GM12878 (cell line): ENCODE measurements around the gene QPCT. TPM values are rescaled to one million over a fixed set of nuclear protein-coding genes. Genes with fewer than 3 reads are reported as not detected.

Experiments used
- ATAC-seq: fragments of 200-7000 bp; cut with Tn5 transposase; 3 replicates; pipeline ENCODE4 v1.9.1; 2020; ENCODE audit warnings: mild to moderate bottlenecking, moderate library complexity
- BruUV-seq: library from RNA; stranded (reverse); fragments of 400-500 nt; replicated peaks from 2 replicates; lab custom pipeline; 2021; lab: Mats Ljungman, UMichigan
- CTCF ChIA-PET: fragments of 300-600 bp; sonication (Branson Sonifier 250); formaldehyde crosslinking; extraction: SDS; loops from one replicate; lab custom pipeline; 2021; ENCODE audit warnings: inconsistent platforms; lab: Yijun Ruan, JAX
- POLR2A ChIA-PET: fragments of 350-600 bp; formaldehyde crosslinking; extraction: SDS; loops from one replicate; lab custom pipeline; 2021; ENCODE audit warnings: inconsistent platforms; lab: Charles Lee
- RAD21 ChIA-PET: fragments of 300-600 bp; sonication (Branson Sonifier 250); formaldehyde crosslinking; loops from one replicate; lab custom pipeline; 2023; ENCODE audit warnings: antibody characterized with exemption; ENCODE audit not compliant: unreplicated experiment; lab: Charles Lee
- SMC1A ChIA-PET: fragments of 300-600 bp; sonication (Branson Sonifier 250); formaldehyde crosslinking; loops from one replicate; lab custom pipeline; 2023; ENCODE audit not compliant: unreplicated experiment, uncharacterized antibody; lab: Charles Lee
- DNase-seq: peaks from one replicate; pipeline ENCODE4 v3.0.0-alpha.2; 2011; ENCODE audit warnings: low read depth, low spot score
- FAIRE-seq: peaks from 3 replicates; lab custom pipeline; 2011; peaks lifted over from hg19 to GRCh38; lab: Jason Lieb, UNC
- H2AFZ ChIP-seq: 2 replicates; pipeline ENCODE4 v1.6.0; 2011; ENCODE audit warnings: low read depth, low read length, control low read depth; ENCODE audit not compliant: control insufficient read depth
- H3K27ac ChIP-seq: 2 replicates; pipeline ENCODE4 v1.5.1; 2011; ENCODE audit warnings: control low read depth; ENCODE audit not compliant: control insufficient read depth, insufficient read depth
- H3K27me3 ChIP-seq, 2 experiments: replicated peaks in 1 of 2; 2 replicates each; pipeline versions ENCODE4 v1.6.0 to v1.6.1; 2011; ENCODE audit warnings: low read length in 1 of 2; ENCODE audit not compliant: control insufficient read depth in 2 of 2, insufficient read depth in 2 of 2
- H3K36me3 ChIP-seq, 2 experiments: 2 replicates each; pipeline ENCODE4 v1.5.1; 2011; ENCODE audit warnings: low read length in 1 of 2; ENCODE audit not compliant: control insufficient read depth in 2 of 2, insufficient read depth in 2 of 2
- H3K4me1 ChIP-seq: 2 replicates; pipeline ENCODE4 v1.6.1; 2011; ENCODE audit warnings: mild to moderate bottlenecking, low read length, moderate library complexity, mixed read lengths; ENCODE audit not compliant: control insufficient read depth, insufficient read depth
- H3K4me2 ChIP-seq: 2 replicates; pipeline ENCODE4 v1.6.0; 2011; ENCODE audit warnings: control low read depth; ENCODE audit not compliant: control insufficient read depth, insufficient read depth
- H3K4me3 ChIP-seq: fragments of 200-600 bp; sonication (generic); 2 replicates; pipeline ENCODE4 v1.5.1; 2016
- H3K79me2 ChIP-seq: 2 replicates; pipeline ENCODE4 v1.6.0; 2011; ENCODE audit warnings: low read length; ENCODE audit not compliant: control insufficient read depth, insufficient read depth
- H3K9ac ChIP-seq: 2 replicates; pipeline ENCODE4 v1.8.0; 2011; ENCODE audit warnings: low read length, control low read depth, mixed read lengths; ENCODE audit not compliant: control insufficient read depth, insufficient read depth
- H3K9me3 ChIP-seq: replicated peaks from 3 replicates; pipeline ENCODE4 v1.5.1; 2011; ENCODE audit warnings: mild to moderate bottlenecking, low read length; ENCODE audit not compliant: control insufficient read depth, insufficient read depth
- H4K20me1 ChIP-seq: 2 replicates; pipeline ENCODE4 v1.6.0; 2011; ENCODE audit not compliant: control insufficient read depth, insufficient read depth
- BACH1 ChIP-seq: fragments of 450-650 bp; IDR thresholded peaks from 2 replicates; pipeline ENCODE4 v1.6.1; 2017; ENCODE audit warnings: mild to moderate bottlenecking, borderline replicate concordance
- CREB1 ChIP-seq: IDR thresholded peaks from 2 replicates; pipeline ENCODE4 v1.6.1; 2012; ENCODE audit warnings: low read depth, mild to moderate bottlenecking, inconsistent platforms
- HDAC2 ChIP-seq: fragments of 200-600 bp; sonication (generic); IDR thresholded peaks from 2 replicates; pipeline ENCODE4 v1.6.1; 2017
- IKZF1 ChIP-seq: fragments of 450-650 bp; conservative IDR thresholded peaks from 2 replicates; pipeline ENCODE4 v1.6.1; 2017; ENCODE audit warnings: antibody characterized with exemption, mild to moderate bottlenecking
- NFXL1 ChIP-seq: fragments of 450-650 bp; IDR thresholded peaks from 2 replicates; pipeline ENCODE4 v1.6.1; 2017; ENCODE audit warnings: antibody characterized with exemption, mild to moderate bottlenecking, borderline replicate concordance
- NR2C2 ChIP-seq: IDR thresholded peaks from 2 replicates; pipeline ENCODE4 v1.6.1; 2011; ENCODE audit warnings: borderline replicate concordance, low read depth; ENCODE audit not compliant: control insufficient read depth, insufficient read length
- POU2F2 ChIP-seq: IDR thresholded peaks from 3 replicates; pipeline ENCODE4 v1.6.1; 2011; ENCODE audit warnings: low read depth, mild to moderate bottlenecking, low read length, borderline replicate concordance
- RUNX3 ChIP-seq: IDR thresholded peaks from 2 replicates; pipeline ENCODE4 v1.6.1; 2012; ENCODE audit warnings: low read length, inconsistent platforms
- TBL1XR1 ChIP-seq: IDR thresholded peaks from 2 replicates; pipeline ENCODE4 v1.6.1; 2012; ENCODE audit warnings: low read depth, low read length, improper control_type of control experiment
- ZBED1 ChIP-seq: IDR thresholded peaks from 2 replicates; pipeline ENCODE4 v1.6.1; 2016; ENCODE audit warnings: borderline replicate concordance
- ZNF274 ChIP-seq: IDR thresholded peaks from one replicate; pipeline ENCODE4 v1.8.0; 2011; ENCODE audit not compliant: insufficient read length, insufficient read depth
- WGBS: methylation state at CpG from one replicate; pipeline ENCODE4 v1.1.6; 2016; ENCODE audit warnings: low lambda C conversion rate; ENCODE audit not compliant: insufficient replicate concordance, insufficient coverage; ENCODE audit errors: missing lambda C conversion rate; 5-methylcytosine and 5-hydroxymethylcytosine counted together
- in situ Hi-C: fragments of 300-500 bp; cut with MboI; formaldehyde crosslinking; loops from 9 replicates; pipeline ENCODE4 v1.14.3; 2018; ENCODE audit warnings: mixed read lengths
- intact Hi-C: fragments of 100-400 bp; cut with micrococcal nuclease; formaldehyde crosslinking; loops from one replicate; pipeline ENCODE4 v1.14.2; 2022; ENCODE audit not compliant: unreplicated experiment
- polyA plus RNA-seq, 11 experiments: library from polyadenylated mRNA; depleted of rRNA in 4 of 11; unstranded in 6 of 11; stranded (reverse) in 5 of 11; fragments of >200 nt; fragmentation: Nextera tagmentation in 4 of 11; fragmentation: Illumina TruSeq in 1 of 11; extraction: Ambion mirVana in 4 of 11; extraction: Trizol in 1 of 11; gene quantifications; 1 replicate in 1 of 11; 2 replicates in 10 of 11; pipeline versions ENCODE4 v1.2.1 to v1.2.3, GENCODE V29; 2011 to 2016; ENCODE audit warnings: inconsistent platforms in 2 of 11, missing spikeins in 2 of 11, low read depth in 1 of 11
- total RNA-seq, 4 experiments: library from RNA; depleted of rRNA in 3 of 4; stranded (reverse); fragments of >200 nt in 3 of 4; fragmentation: Illumina TruSeq in 1 of 4; extraction: Trizol in 1 of 4; gene quantifications; 2 replicates each; pipeline versions ENCODE4 v1.2.1 to v1.2.3, GENCODE V29; 2013 to 2021
- TF ChIP-seq, protein P1 (sequence below): fragments of 450-650 bp; formaldehyde crosslinking; IDR thresholded peaks from 2 replicates; pipeline ENCODE4 v1.5.0; 2022; ENCODE audit warnings: mild to moderate bottlenecking, missing genetic modification characterization
- TF ChIP-seq, protein P2 (sequence below): fragments of 450-650 bp; IDR thresholded peaks from 2 replicates; pipeline ENCODE4 v1.6.1; 2017; ENCODE audit warnings: antibody characterized with exemption, mild to moderate bottlenecking, moderate library complexity

Gene QPCT
- total and polyA plus RNA-seq, 10 of the 15 experiments (the other 5 are each of a cell fraction or from before 2014, with no cell fraction given): 0.14 to 0.86 (median 0.18) TPM; not detected in 1

DNA sequence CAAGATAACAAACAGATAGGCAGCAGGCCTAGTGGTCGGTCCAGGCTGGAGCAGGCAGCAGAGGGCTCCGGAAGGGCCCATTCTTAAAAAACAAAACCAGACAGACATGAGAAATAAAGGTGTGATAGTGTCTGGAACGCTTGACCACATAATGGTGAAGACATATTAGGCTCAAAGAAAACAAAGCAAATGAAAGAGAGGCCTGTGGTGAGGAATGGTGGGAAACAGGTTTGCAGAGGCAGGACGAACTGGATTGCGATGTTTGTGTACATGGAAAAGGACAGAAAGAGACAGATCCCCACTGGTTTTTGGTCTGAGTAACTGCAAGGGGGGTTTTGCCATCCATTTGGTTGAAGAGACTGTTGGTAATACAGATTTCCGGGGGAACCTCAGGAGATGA is 19.9 kb downstream of the QPCT start:
- peaks cover 3 to 16% of the 10 kb centered on the region in 2 experiments; a peak in 3 of 4 replicates for H3K27me3 ChIP-seq
- in situ Hi-C loops (no loop called here), intact Hi-C loops (no loop called here)
- no peak overlapping the region for H3K27ac ChIP-seq
- no peak overlapping the region for H3K4me2 ChIP-seq
- ChIA-PET POLR2A (no interaction called here), SMC1A (interaction anchor here (1.2 kb wide), 1 partner anchor 16 kb away, joined by 3 read pairs; no protein-coding TSS in a partner anchor), CTCF (interaction anchor here (1.3 kb wide), 1 partner anchor 513 kb away, joined by 3 read pairs; no protein-coding TSS in a partner anchor), RAD21 (interaction anchor here (1.1 kb wide), 1 partner anchor 11 kb away, joined by 3 read pairs; no protein-coding TSS in a partner anchor)
- DNase-seq (no peak), FAIRE-seq (no peak), ATAC-seq (no peak)
- TF ChIP-seq ZNF274: no peak
- no peak for TF ChIP-seq CREB1
- no peak for TF ChIP-seq NR2C2
- H3K36me3 ChIP-seq: no peaks in the 10 kb centered on the region
- no TSS peak for BruUV-seq
- no peak overlapping the region for H2AFZ ChIP-seq
- no peak overlapping the region for H3K9ac ChIP-seq
- no peaks in the 10 kb centered on the region for H3K9me3 ChIP-seq
- peaks cover 7% of the 10 kb centered on the region for H3K4me1 ChIP-seq
- H3K4me3 ChIP-seq: no peak overlapping the region
- WGBS: 77% methylated on average over 6 of the region's 6 CpGs
- no peaks in the 10 kb centered on the region for H3K79me2 ChIP-seq
- no peaks in the 10 kb centered on the region for H4K20me1 ChIP-seq

GRCh38 chr2:37365669-37366068 is 21.2 kb downstream of the QPCT start:
- Histone ChIP-seq H2AFZ (no peak overlapping the region), H3K4me2 (peak overlapping the region; percentile 44), H3K9me3 (no peaks in the 10 kb centered on the region), H3K36me3 (no peaks in the 10 kb centered on the region), H4K20me1 (no peaks in the 10 kb centered on the region), H3K79me2 (no peaks in the 10 kb centered on the region), H3K4me3 (no peak overlapping the region), H3K4me1 (peaks cover 3% of the 10 kb centered on the region; the same call in 1 of the 2 replicates), H3K9ac (no peak overlapping the region), H3K27ac (no peak overlapping the region), H3K27me3 (peaks cover 3 to 16% of the 10 kb centered on the region in 2 experiments; a peak in 3 of 4 replicates)
- RAD21 ChIA-PET: no interaction called here
- no peak for FAIRE-seq
- CTCF ChIA-PET: no interaction called here
- peak; percentile 74 for ATAC-seq
- no TSS peak for BruUV-seq
- WGBS: 25% methylated on average over 2 of the region's 2 CpGs
- no peak for DNase-seq
- intact Hi-C loops (no loop called here), in situ Hi-C loops (no loop called here)
- POLR2A ChIA-PET: no interaction called here
- SMC1A ChIA-PET: no interaction called here
- TF ChIP-seq, protein P1, sequence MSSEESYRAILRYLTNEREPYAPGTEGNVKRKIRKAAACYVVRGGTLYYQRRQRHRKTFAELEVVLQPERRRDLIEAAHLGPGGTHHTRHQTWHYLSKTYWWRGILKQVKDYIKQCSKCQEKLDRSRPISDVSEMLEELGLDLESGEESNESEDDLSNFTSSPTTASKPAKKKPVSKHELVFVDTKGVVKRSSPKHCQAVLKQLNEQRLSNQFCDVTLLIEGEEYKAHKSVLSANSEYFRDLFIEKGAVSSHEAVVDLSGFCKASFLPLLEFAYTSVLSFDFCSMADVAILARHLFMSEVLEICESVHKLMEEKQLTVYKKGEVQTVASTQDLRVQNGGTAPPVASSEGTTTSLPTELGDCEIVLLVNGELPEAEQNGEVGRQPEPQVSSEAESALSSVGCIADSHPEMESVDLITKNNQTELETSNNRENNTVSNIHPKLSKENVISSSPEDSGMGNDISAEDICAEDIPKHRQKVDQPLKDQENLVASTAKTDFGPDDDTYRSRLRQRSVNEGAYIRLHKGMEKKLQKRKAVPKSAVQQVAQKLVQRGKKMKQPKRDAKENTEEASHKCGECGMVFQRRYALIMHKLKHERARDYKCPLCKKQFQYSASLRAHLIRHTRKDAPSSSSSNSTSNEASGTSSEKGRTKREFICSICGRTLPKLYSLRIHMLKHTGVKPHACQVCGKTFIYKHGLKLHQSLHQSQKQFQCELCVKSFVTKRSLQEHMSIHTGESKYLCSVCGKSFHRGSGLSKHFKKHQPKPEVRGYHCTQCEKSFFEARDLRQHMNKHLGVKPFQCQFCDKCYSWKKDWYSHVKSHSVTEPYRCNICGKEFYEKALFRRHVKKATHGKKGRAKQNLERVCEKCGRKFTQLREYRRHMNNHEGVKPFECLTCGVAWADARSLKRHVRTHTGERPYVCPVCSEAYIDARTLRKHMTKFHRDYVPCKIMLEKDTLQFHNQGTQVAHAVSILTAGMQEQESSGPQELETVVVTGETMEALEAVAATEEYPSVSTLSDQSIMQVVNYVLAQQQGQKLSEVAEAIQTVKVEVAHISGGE (CRISPR knock-in tag): no peak
- TF ChIP-seq TBL1XR1: no peak
- no peak for TF ChIP-seq POU2F2
- no peak for TF ChIP-seq HDAC2
- TF ChIP-seq, protein P2, sequence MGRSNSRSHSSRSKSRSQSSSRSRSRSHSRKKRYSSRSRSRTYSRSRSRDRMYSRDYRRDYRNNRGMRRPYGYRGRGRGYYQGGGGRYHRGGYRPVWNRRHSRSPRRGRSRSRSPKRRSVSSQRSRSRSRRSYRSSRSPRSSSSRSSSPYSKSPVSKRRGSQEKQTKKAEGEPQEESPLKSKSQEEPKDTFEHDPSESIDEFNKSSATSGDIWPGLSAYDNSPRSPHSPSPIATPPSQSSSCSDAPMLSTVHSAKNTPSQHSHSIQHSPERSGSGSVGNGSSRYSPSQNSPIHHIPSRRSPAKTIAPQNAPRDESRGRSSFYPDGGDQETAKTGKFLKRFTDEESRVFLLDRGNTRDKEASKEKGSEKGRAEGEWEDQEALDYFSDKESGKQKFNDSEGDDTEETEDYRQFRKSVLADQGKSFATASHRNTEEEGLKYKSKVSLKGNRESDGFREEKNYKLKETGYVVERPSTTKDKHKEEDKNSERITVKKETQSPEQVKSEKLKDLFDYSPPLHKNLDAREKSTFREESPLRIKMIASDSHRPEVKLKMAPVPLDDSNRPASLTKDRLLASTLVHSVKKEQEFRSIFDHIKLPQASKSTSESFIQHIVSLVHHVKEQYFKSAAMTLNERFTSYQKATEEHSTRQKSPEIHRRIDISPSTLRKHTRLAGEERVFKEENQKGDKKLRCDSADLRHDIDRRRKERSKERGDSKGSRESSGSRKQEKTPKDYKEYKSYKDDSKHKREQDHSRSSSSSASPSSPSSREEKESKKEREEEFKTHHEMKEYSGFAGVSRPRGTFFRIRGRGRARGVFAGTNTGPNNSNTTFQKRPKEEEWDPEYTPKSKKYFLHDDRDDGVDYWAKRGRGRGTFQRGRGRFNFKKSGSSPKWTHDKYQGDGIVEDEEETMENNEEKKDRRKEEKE: no peak
- no peak for TF ChIP-seq ZBED1
- no peak for TF ChIP-seq NFXL1
- no peak; the same call in 1 of the 2 replicates for TF ChIP-seq IKZF1
- TF ChIP-seq RUNX3: peak; percentile 86
- no peak for TF ChIP-seq BACH1
